Adrenal gland (tissue), 5 donors: Measurements from ENCODE around the gene NDUFS2.

Experiments
- CTCF ChIP-seq, 6 experiments: fragments of 450-650 bp in 4 of 6; fragments of 200-600 bp in 2 of 6; sonication (generic) in 1 of 6; IDR thresholded peaks; 1 replicate in 5 of 6; 2 replicates in 1 of 6; pipeline versions ENCODE4 v1.5.1 to v1.8.0; 2016 to 2021; ENCODE audit warnings: antibody characterized with exemption in 6 of 6, mild to moderate bottlenecking in 2 of 6, moderate library complexity in 1 of 6
- POLR2A ChIP-seq, 2 donors: fragments of 450-650 bp; IDR thresholded peaks; one replicate each; pipeline ENCODE4 v1.6.1; 2017; ENCODE audit warnings: antibody characterized with exemption in 2 of 2, mild to moderate bottlenecking in 2 of 2, moderate library complexity in 1 of 2
- donor health status: DM: no; HTN: no; CAD: no.

GRCh38 chr1:161171696-161172095, 30.5 kb upstream of the NDUFS2 start:
- TF ChIP-seq CTCF (IDR thresholded peaks at IDR 0.05), result no peak
- no peak for TF ChIP-seq POLR2A (IDR thresholded peaks at IDR 0.05)
